ENCODE results near the gene ZNF429.
A peak's percentile ranks its signal among the peaks of the same experiment; 100 is the strongest.
"Not testable (repeated sequence)": the region's sequence is repeated elsewhere in the genome, so short reads cannot be mapped to it uniquely, and the experiment has no call there.

The ZNF429 gene

GRCh38 chr19:21587117-21587461 lies 81.7 kb downstream of the ZNF429 start:
- H3K27ac Mint-ChIP-seq = peak overlapping the region in 1 of 2 donors; percentile 85
- no peaks in the 10 kb centered on the region for H3K9me3 Mint-ChIP-seq

GRCh38 chr19:21587549-21587948 lies 82.1 kb downstream of the ZNF429 start:
- H3K9me3 Mint-ChIP-seq = no peaks in the 10 kb centered on the region
- peaks cover 12% of the 10 kb centered on the region for H3K36me3 Mint-ChIP-seq (ENCODE audit: insufficient read depth)
- peak overlapping the region in 1 of 2 donors; percentile 71 for H3K27ac Mint-ChIP-seq
- H3K4me1 Mint-ChIP-seq (ENCODE audit: low read depth in 2 of 2) = peaks cover 8 to 21% of the 10 kb centered on the region in 2 donors
- ATAC-seq (replicated peaks) (no peak), DNase-seq (no peak)
- H3K4me3 Mint-ChIP-seq = peak overlapping the region in 1 of 2 donors; percentile 92
- peaks cover 16 to 25% of the 10 kb centered on the region in 2 donors for H3K27me3 Mint-ChIP-seq

More at GRCh38 chr19:21587117-21587461, 81.7 kb downstream of the ZNF429 start:
- Mint-ChIP-seq H3K36me3 (ENCODE audit: insufficient read depth) (peaks cover 12% of the 10 kb centered on the region), H3K4me3 (peak overlapping the region; percentile 80 to 92), H3K27me3 (peaks cover 16 to 25% of the 10 kb centered on the region in 2 donors), H3K4me1 (ENCODE audit: low read depth in 2 of 2) (peaks cover 8 to 21% of the 10 kb centered on the region in 2 donors)
- ATAC-seq (replicated peaks) (no peak), DNase-seq (no peak)

- peaks cover 16 to 25% of the 10 kb centered on the region in 2 donors for H3K27me3 Mint-ChIP-seq
- H3K9me3 Mint-ChIP-seq = no peaks in the 10 kb centered on the region
- H3K4me1 Mint-ChIP-seq (ENCODE audit: low read depth in 2 of 2) = peaks cover 8 to 21% of the 10 kb centered on the region in 2 donors
- DNase-seq = no peak
- ATAC-seq (replicated peaks) = no peak
- peaks cover 12% of the 10 kb centered on the region for H3K36me3 Mint-ChIP-seq (ENCODE audit: insufficient read depth)
- peak overlapping the region in 1 of 2 donors; percentile 71 for H3K27ac Mint-ChIP-seq
- peak overlapping the region in 1 of 2 donors; percentile 92 for H3K4me3 Mint-ChIP-seq
Measured at GRCh38 chr19:21588065-21588601, 82.7 kb downstream of the ZNF429 start.

- H3K4me3 Mint-ChIP-seq = no peak overlapping the region
- peaks cover 4 to 17% of the 10 kb centered on the region in 2 donors for H3K4me1 Mint-ChIP-seq (ENCODE audit: low read depth in 2 of 2)
- ATAC-seq (replicated peaks) (no peak), DNase-seq (no peak)
- H3K27me3 Mint-ChIP-seq = peaks cover 13 to 16% of the 10 kb centered on the region in 2 donors
- peaks cover 3% of the 10 kb centered on the region for H3K36me3 Mint-ChIP-seq (ENCODE audit: insufficient read depth)
- H3K9me3 Mint-ChIP-seq = no peaks in the 10 kb centered on the region
- H3K27ac Mint-ChIP-seq = no peak overlapping the region
Measured at GRCh38 chr19:21590867-21591266, 85.5 kb downstream of the ZNF429 start.

GRCh38 chr19:21593008-21593481 lies 87.6 kb downstream of the ZNF429 start:
- Mint-ChIP-seq H3K9me3 (no peaks in the 10 kb centered on the region), H3K36me3 (ENCODE audit: insufficient read depth) (no peaks in the 10 kb centered on the region), H3K27ac (no peak overlapping the region), H3K4me1 (ENCODE audit: low read depth in 2 of 2) (peaks cover 0 to 7% of the 10 kb centered on the region in 2 donors), H3K27me3 (no peaks in the 10 kb centered on the region), H3K4me3 (no peak overlapping the region)
- DNase-seq (no peak), ATAC-seq (replicated peaks) (no peak)

GRCh38 chr19:21593502-21593901 lies 88.1 kb downstream of the ZNF429 start:
- no peaks in the 10 kb centered on the region for H3K36me3 Mint-ChIP-seq (ENCODE audit: insufficient read depth)
- no peak overlapping the region for H3K4me3 Mint-ChIP-seq
- DNase-seq = no peak
- no peaks in the 10 kb centered on the region for H3K27me3 Mint-ChIP-seq
- no peaks in the 10 kb centered on the region for H3K9me3 Mint-ChIP-seq
- H3K27ac Mint-ChIP-seq = no peak overlapping the region
- ATAC-seq (replicated peaks) = no peak
- peaks cover 0 to 6% of the 10 kb centered on the region in 2 donors for H3K4me1 Mint-ChIP-seq (ENCODE audit: low read depth in 2 of 2)

- no peaks in the 10 kb centered on the region for H3K27me3 Mint-ChIP-seq
- H3K36me3 Mint-ChIP-seq (ENCODE audit: insufficient read depth) = no peaks in the 10 kb centered on the region
- DNase-seq = no peak
- ATAC-seq (replicated peaks) = no peak
- H3K4me3 Mint-ChIP-seq = no peak overlapping the region
- H3K27ac Mint-ChIP-seq = peak overlapping the region in 1 of 2 donors; percentile 66
- H3K4me1 Mint-ChIP-seq (ENCODE audit: low read depth in 2 of 2) = peaks cover 0 to 6% of the 10 kb centered on the region in 2 donors
- no peaks in the 10 kb centered on the region for H3K9me3 Mint-ChIP-seq
Measured at GRCh38 chr19:21593934-21594820, 88.8 kb downstream of the ZNF429 start.

GRCh38 chr19:21595185-21595584 lies 89.8 kb downstream of the ZNF429 start:
- no peaks in the 10 kb centered on the region for H3K9me3 Mint-ChIP-seq
- no peak for ATAC-seq (replicated peaks)
- no peak overlapping the region for H3K4me3 Mint-ChIP-seq
- H3K27me3 Mint-ChIP-seq = no peaks in the 10 kb centered on the region
- H3K4me1 Mint-ChIP-seq (ENCODE audit: low read depth in 2 of 2) = peaks cover 0 to 3% of the 10 kb centered on the region in 2 donors
- H3K27ac Mint-ChIP-seq = peak overlapping the region in 1 of 2 donors; percentile 66
- DNase-seq = no peak
- no peaks in the 10 kb centered on the region for H3K36me3 Mint-ChIP-seq (ENCODE audit: insufficient read depth)

- Mint-ChIP-seq H3K36me3 (ENCODE audit: insufficient read depth) (no peaks in the 10 kb centered on the region), H3K27ac (no peak overlapping the region), H3K9me3 (no peaks in the 10 kb centered on the region), H3K4me3 (no peak overlapping the region), H3K4me1 (ENCODE audit: low read depth in 2 of 2) (peaks cover 18 to 21% of the 10 kb centered on the region in 2 donors), H3K27me3 (no peaks in the 10 kb centered on the region)
- ATAC-seq (replicated peaks) (no peak), DNase-seq (no peak)
Measured at GRCh38 chr19:21602082-21602658, 96.8 kb downstream of the ZNF429 start.

GRCh38 chr19:21602659-21603430 lies 97.4 kb downstream of the ZNF429 start:
- peak overlapping the region in 1 of 2 donors; percentile 92 for H3K27ac Mint-ChIP-seq
- DNase-seq; H3K36me3 Mint-ChIP-seq (ENCODE audit: insufficient read depth); H3K27me3 Mint-ChIP-seq; H3K9me3 Mint-ChIP-seq; ATAC-seq (replicated peaks); H3K4me3 Mint-ChIP-seq: not testable (repeated sequence)
- H3K4me1 Mint-ChIP-seq (ENCODE audit: low read depth in 2 of 2) = peaks cover 18 to 21% of the 10 kb centered on the region in 2 donors

- ATAC-seq (replicated peaks) (no peak), DNase-seq (no peak)
- H3K27me3 Mint-ChIP-seq = no peaks in the 10 kb centered on the region
- peaks cover 18 to 21% of the 10 kb centered on the region in 2 donors for H3K4me1 Mint-ChIP-seq (ENCODE audit: low read depth in 2 of 2)
- peak overlapping the region; percentile 67 to 84 for H3K4me3 Mint-ChIP-seq
- peak overlapping the region; percentile 91 to 92 for H3K27ac Mint-ChIP-seq
- no peaks in the 10 kb centered on the region for H3K9me3 Mint-ChIP-seq
- H3K36me3 Mint-ChIP-seq (ENCODE audit: insufficient read depth) = no peaks in the 10 kb centered on the region
Measured at GRCh38 chr19:21603431-21604231, 98.2 kb downstream of the ZNF429 start.

- no peaks in the 10 kb centered on the region for H3K9me3 Mint-ChIP-seq
- no peaks in the 10 kb centered on the region for H3K27me3 Mint-ChIP-seq
- H3K4me3 Mint-ChIP-seq = peak overlapping the region; percentile 67 to 84
- ATAC-seq (replicated peaks) (peak; percentile 69), DNase-seq (no peak)
- H3K4me1 Mint-ChIP-seq (ENCODE audit: low read depth in 2 of 2) = peaks cover 18 to 21% of the 10 kb centered on the region in 2 donors
- H3K36me3 Mint-ChIP-seq (ENCODE audit: insufficient read depth) = no peaks in the 10 kb centered on the region
- H3K27ac Mint-ChIP-seq = peak overlapping the region; percentile 91 to 92
Measured at GRCh38 chr19:21604351-21604926, 99.0 kb downstream of the ZNF429 start.
